Progenitor cell of endocrine pancreas (in vitro differentiated cells): ENCODE results near the gene LAG3. TPM values are rescaled to one million over a fixed set of nuclear protein-coding genes. Genes with fewer than 3 reads are reported as not detected.
A peak's percentile ranks its signal among the peaks of the same experiment; 100 is the strongest.

ENCODE experiments used
- DNase-seq: peaks from one replicate; pipeline ENCODE4 v3.0.0; 2021; ENCODE audit warnings: low spot score; ENCODE audit not compliant: unreplicated experiment
- H3K27ac Mint-ChIP-seq: 2 replicates; pipeline ENCODE4 v1.8.0; 2021; ENCODE audit warnings: mild to moderate bottlenecking, moderate library complexity, mixed read lengths
- H3K27me3 Mint-ChIP-seq: 2 replicates; pipeline ENCODE4 v1.8.0; 2021; ENCODE audit warnings: mixed read lengths
- H3K36me3 Mint-ChIP-seq: 2 replicates; pipeline ENCODE4 v1.8.0; 2022; ENCODE audit warnings: mixed read lengths; ENCODE audit not compliant: insufficient read depth
- H3K4me1 Mint-ChIP-seq: 2 replicates; pipeline ENCODE4 v1.8.0; 2021; ENCODE audit warnings: low read depth, mixed read lengths
- H3K4me3 Mint-ChIP-seq: 2 replicates; pipeline ENCODE4 v1.8.0; 2021; ENCODE audit warnings: low read depth, mild to moderate bottlenecking, moderate library complexity, mixed read lengths
- H3K9me3 Mint-ChIP-seq: 2 replicates; pipeline ENCODE4 v1.8.0; 2021; ENCODE audit warnings: low read depth, mixed read lengths
- total RNA-seq: library from RNA; stranded (reverse); gene quantifications from 2 replicates; pipeline ENCODE4 v1.2.1, GENCODE V29; 2021
- TF ChIP-seq, protein P1 (sequence below): fragments of 200-600 bp; sonication (generic); IDR thresholded peaks from one replicate; pipeline ENCODE4 v1.5.0; 2021; ENCODE audit warnings: antibody characterized with exemption, mild to moderate bottlenecking; ENCODE audit not compliant: unreplicated experiment

LAG3 gene
- total RNA-seq, 1 donor from 2014 or later: 2.2 TPM

DNA sequence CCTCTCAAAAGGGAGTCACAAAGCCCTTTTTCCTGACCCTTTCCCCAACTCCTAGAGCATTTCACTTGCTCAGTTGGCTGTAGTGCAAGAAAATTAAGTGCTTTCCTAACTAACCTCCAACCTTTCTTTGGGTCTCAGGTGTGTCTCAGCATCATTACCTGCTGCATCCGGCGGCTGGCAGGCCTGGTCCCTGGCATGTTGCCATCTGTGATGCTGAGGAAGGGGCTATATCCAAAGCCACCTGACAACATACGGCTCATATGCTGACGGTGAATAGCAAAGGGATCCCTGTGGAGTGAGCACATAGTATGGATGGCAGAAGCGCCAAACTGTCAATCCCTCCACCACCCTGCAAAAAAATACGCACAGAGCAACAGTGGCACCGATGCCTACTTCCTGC, 20.6 kb upstream of the LAG3 start:
- peak overlapping the region; percentile 96 for H3K4me3 Mint-ChIP-seq
- TF ChIP-seq, protein P1, sequence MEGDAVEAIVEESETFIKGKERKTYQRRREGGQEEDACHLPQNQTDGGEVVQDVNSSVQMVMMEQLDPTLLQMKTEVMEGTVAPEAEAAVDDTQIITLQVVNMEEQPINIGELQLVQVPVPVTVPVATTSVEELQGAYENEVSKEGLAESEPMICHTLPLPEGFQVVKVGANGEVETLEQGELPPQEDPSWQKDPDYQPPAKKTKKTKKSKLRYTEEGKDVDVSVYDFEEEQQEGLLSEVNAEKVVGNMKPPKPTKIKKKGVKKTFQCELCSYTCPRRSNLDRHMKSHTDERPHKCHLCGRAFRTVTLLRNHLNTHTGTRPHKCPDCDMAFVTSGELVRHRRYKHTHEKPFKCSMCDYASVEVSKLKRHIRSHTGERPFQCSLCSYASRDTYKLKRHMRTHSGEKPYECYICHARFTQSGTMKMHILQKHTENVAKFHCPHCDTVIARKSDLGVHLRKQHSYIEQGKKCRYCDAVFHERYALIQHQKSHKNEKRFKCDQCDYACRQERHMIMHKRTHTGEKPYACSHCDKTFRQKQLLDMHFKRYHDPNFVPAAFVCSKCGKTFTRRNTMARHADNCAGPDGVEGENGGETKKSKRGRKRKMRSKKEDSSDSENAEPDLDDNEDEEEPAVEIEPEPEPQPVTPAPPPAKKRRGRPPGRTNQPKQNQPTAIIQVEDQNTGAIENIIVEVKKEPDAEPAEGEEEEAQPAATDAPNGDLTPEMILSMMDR: no peak
- H3K36me3 Mint-ChIP-seq: peaks cover 33% of the 10 kb centered on the region
- H3K27me3 Mint-ChIP-seq: no peaks in the 10 kb centered on the region
- peak overlapping the region; percentile 100 for H3K27ac Mint-ChIP-seq
- no peaks in the 10 kb centered on the region for H3K9me3 Mint-ChIP-seq
- DNase-seq: no peak
- H3K4me1 Mint-ChIP-seq: peaks cover 20% of the 10 kb centered on the region

DNA sequence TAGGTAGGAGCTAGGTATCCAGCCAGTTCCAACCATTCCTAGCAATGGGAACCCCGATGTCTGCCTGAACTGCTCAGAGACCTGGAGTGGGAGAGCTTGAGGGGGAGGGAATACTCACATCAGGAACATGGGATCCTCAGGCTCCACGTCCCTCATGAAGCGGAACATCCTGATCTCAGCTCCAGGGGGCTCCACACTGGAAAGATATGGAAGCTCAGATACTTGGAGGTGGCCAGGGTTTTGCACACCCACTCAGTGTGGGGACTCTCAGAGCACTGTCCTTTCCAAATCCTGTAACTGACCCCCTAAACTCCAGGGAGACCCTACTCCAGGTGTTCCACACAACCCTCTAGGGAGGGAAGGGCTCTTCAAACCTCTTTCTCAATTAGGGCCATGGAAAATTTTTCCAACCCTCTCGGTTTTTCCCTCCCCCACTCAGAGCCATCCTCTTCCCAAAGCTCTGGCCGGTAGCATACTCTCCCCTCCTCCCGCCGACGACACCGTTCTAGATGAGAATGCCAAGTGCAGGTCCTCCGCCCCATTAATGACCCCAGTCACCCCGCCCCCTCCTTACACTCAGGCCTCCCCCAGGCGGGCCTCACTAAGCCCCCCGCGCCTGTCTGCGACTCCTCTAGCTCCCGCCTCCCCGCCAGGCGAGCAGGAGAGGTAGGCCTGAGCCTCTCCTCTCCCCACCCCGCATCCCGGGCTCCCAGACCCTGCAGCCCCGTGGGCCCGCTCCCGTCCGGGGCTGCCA, 20.0 kb upstream of the LAG3 start:
- TF ChIP-seq, protein P1: peak; percentile 53
- H3K36me3 Mint-ChIP-seq: peaks cover 28% of the 10 kb centered on the region
- H3K4me3 Mint-ChIP-seq: peak overlapping the region; percentile 96
- H3K27ac Mint-ChIP-seq: peak overlapping the region; percentile 100
- no peak for DNase-seq
- no peaks in the 10 kb centered on the region for H3K9me3 Mint-ChIP-seq
- H3K4me1 Mint-ChIP-seq: peaks cover 21% of the 10 kb centered on the region
- peaks cover 3% of the 10 kb centered on the region for H3K27me3 Mint-ChIP-seq

DNA sequence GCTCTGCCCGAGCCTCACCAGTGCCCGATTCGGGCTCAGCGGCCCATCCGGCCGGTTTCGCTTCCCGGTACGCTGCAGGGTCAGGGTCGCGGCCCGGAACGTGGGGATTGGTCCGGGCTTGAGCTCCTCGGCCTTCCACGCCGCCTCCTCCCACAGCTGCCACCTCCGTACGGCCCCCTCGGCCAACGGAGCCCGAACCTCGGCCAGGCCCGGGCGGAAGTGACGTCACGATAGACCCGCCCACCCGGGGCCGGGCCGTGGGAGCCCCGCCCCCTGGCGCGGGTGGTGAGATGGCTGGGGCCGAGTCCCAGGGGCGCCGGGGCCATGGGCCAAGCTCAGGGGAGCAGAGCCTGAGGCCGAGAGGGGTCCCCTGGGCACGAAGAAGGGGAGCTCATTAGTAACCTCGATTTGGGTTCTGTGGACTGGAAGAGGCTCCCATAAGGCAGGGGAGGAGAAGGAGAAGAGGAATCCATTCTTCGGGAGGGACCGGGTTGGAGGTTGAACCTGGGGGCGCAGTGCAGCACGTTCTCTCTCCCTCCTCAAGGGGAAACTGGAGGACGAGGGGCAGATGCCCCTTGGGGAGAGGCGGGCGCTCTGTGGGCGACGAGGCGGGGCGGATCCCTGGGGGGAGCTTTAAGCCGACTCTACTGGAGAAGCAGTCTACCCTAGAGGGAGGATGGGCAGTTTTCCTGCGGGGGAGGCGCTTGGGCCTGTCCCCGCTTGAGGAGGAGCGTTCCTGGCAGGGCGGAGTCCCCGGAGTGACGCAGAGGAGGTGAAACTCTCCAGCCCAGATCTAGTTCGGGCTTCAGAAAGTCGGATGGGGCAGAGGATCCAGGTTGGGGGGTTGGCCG, 19.2 kb upstream of the LAG3 start, which contains the start of gene MLF2:
Gene MLF2, minus strand, starts transcription at position 221 of the 851 bp plus-strand sequence. CDS start 807 bp downstream, outside the sequence.
- H3K4me1 Mint-ChIP-seq: peaks cover 22% of the 10 kb centered on the region
- DNase-seq: peak; percentile 100
- peaks cover 20% of the 10 kb centered on the region for H3K36me3 Mint-ChIP-seq
- H3K27me3 Mint-ChIP-seq: peaks cover 4% of the 10 kb centered on the region
- TF ChIP-seq, protein P1: peak; percentile 99
- no peaks in the 10 kb centered on the region for H3K9me3 Mint-ChIP-seq
- peak within 1 kb of the TSS; percentile 100 for H3K27ac Mint-ChIP-seq
- peak within 1 kb of the TSS; percentile 96 for H3K4me3 Mint-ChIP-seq

DNA sequence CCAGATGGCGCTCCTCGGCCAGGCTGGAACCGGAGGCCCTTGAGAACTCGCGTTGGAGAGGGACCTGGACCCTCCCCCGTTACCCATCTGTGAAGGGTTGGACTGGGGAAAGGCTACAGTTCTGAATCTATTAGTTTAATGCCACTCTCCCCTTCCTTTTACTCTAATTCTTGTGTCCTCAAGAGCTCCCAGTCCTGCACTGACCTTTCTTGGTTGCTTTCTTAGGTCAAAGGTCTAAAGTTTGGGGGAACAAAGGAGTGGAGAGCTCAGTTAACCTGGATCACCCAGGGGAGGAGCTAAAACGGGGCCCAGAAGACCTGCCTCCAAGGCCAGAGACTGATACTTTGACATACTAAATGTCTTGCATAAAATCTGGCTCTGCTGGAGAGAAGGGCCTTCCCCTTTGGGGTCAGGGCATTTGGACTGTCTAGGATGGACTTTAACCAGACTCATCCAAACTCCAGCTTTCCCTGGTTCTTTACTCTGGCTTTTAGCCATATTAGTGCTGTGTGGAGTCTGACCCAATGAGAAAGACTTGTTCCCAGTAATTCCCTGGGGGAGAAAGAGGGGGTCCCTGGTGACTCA, 18.5 kb upstream of the LAG3 start:
- H3K27me3 Mint-ChIP-seq: peaks cover 4% of the 10 kb centered on the region
- DNase-seq: no peak
- peaks cover 22% of the 10 kb centered on the region for H3K4me1 Mint-ChIP-seq
- TF ChIP-seq, protein P1: no peak
- H3K4me3 Mint-ChIP-seq: peak overlapping the region; percentile 96
- H3K36me3 Mint-ChIP-seq: peaks cover 18% of the 10 kb centered on the region
- peak overlapping the region; percentile 100 for H3K27ac Mint-ChIP-seq
- no peaks in the 10 kb centered on the region for H3K9me3 Mint-ChIP-seq

DNA sequence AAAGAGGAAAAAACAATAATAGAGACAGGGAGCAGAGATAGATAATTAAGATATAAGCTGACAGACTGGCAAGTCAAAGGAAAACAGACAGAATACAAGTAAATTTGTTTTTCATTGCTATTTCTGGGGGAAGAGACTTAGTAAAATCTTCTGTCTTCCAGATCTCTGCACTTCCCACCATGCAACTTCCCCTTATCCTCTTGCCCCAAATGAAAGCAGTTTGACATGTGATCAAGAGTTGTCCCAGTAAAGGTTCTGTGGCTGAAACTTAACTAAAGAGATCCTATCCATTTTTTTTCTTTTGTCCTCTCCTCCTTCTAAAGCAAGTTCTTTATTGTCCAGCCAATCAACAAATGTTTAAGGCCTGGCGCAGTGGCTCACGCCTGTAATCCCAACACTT, 17.9 kb upstream of the LAG3 start:
- Mint-ChIP-seq H3K4me1 (peaks cover 22% of the 10 kb centered on the region), H3K27ac (peak overlapping the region; percentile 9), H3K4me3 (peak overlapping the region; percentile 36), H3K27me3 (peaks cover 4% of the 10 kb centered on the region), H3K36me3 (peaks cover 13% of the 10 kb centered on the region), H3K9me3 (no peaks in the 10 kb centered on the region)
- DNase-seq: no peak
- TF ChIP-seq, protein P1: no peak
